Activated naive CD8-positive, alpha-beta T cell treated with anti-CD3 and anti-CD28 coated beads, Interleukin-2, amount 10 ng/mL, durations not matched to agents 7 days and 5 days (primary cell): ENCODE results near the gene HSPB3. TPM values are rescaled to one million over a fixed set of nuclear protein-coding genes. Genes with fewer than 3 reads are reported as not detected.

Experiments
- total RNA-seq, 2 experiments: library from RNA; stranded (reverse); gene quantifications; one replicate each; pipeline ENCODE4 v1.2.3, GENCODE V29; 2021

The HSPB3 gene
- total RNA-seq, 2 experiments from 2014 or later, result not detected

Other genes with a start within 250 kb of the HSPB3 start
- 10 to 100 TPM in 1 of 2 experiments, 1 to 10 TPM in 1; 9.8 to 12.2 TPM for gene ARL15, start 145.1 kb upstream of the HSPB3 start, total RNA-seq
- 10 to 100 TPM; 24.6 to 26.2 TPM for gene SNX18, start 62.1 kb downstream of the HSPB3 start, total RNA-seq